Cardiac muscle cell (in vitro differentiated cells and primary cell): ENCODE measurements around the gene PLXNA2. TPM values are rescaled to one million over a fixed set of nuclear protein-coding genes. Genes with fewer than 3 reads are reported as not detected.

Experiments used
- DNase-seq, 2 donors: peaks; one replicate each; pipeline versions ENCODE4 v3.0.0 to v3.0.0-alpha.2; 2010 to 2017; ENCODE audit warnings: low read depth in 1 of 2, low spot score in 1 of 2
- H3K27ac ChIP-seq: fragments of 200-600 bp; sonication (generic); 2 replicates; pipeline ENCODE4 v1.5.1; 2016
- H3K27me3 ChIP-seq: fragments of 200-600 bp; sonication (generic); 2 replicates; pipeline ENCODE4 v1.6.0; 2016; ENCODE audit warnings: control low read depth
- H3K36me3 ChIP-seq: fragments of 200-600 bp; sonication (generic); 2 replicates; pipeline ENCODE4 v1.5.1; 2016; ENCODE audit warnings: control low read depth
- H3K4me1 ChIP-seq: fragments of 200-600 bp; sonication (generic); 2 replicates; pipeline ENCODE4 v1.8.1; 2017; ENCODE audit warnings: low read depth, mild to moderate bottlenecking, mixed run types
- H3K4me3 ChIP-seq: fragments of 200-600 bp; sonication (generic); 2 replicates; pipeline ENCODE4 v1.5.1; 2016; ENCODE audit warnings: mild to moderate bottlenecking
- H3K9me3 ChIP-seq: fragments of 200-600 bp; sonication (generic); 2 replicates; pipeline ENCODE4 v1.5.1; 2017; ENCODE audit warnings: low read depth, mild to moderate bottlenecking, control low read depth
- polyA plus RNA-seq: library from polyadenylated mRNA; unstranded; fragments of >200 nt; fragmentation: Nextera tagmentation; extraction: Ambion mirVana; gene quantifications from 2 replicates; pipeline ENCODE4 v1.2.1, GENCODE V29; 2016
- total RNA-seq: library from RNA; depleted of rRNA; stranded (reverse); fragments of >200 nt; gene quantifications from 2 replicates; pipeline ENCODE4 v1.2.3, GENCODE V29; 2016
- TF ChIP-seq, protein P1 (sequence below): IDR thresholded peaks from 2 replicates; pipeline ENCODE4 v1.5.1; 2012; ENCODE audit warnings: low read depth, mild to moderate bottlenecking, low read length

The PLXNA2 gene
- total and polyA plus RNA-seq, 2 experiments from 2014 or later: 23.2 to 55.3 TPM

DNA sequence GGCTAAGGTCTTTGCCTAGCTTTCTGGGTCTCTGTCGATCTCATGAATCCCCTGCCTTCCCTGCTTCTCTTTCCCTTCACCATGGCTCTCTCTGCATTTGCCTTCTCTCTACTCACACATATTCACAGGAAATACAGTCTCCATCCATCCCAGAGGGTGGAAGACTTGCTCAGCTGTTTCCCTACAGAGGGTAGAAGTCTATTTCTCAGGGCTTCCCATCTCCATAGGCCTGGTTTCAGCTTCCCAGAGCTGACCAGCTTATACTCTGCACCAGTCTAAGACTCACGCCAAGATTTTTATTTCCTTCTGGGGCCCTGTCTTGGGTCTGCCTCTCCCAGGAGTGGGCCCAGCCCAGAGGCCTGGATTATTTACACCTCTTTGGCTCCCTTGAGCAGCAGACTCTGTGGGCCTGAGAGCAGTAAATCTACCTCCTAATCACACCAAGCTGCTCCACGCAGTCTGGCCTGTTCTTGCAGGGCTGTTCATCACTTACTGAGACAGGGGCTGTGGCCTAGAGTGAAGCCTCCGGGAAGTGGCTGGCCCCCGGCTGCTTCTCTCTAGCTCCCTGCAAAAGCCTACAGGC lies 102.5 kb downstream of the PLXNA2 start:
- H3K36me3 ChIP-seq: peaks cover 3% of the 10 kb centered on the region
- H3K4me1 ChIP-seq: no peaks in the 10 kb centered on the region
- no peaks in the 10 kb centered on the region for H3K9me3 ChIP-seq
- H3K27ac ChIP-seq: no peak overlapping the region
- H3K4me3 ChIP-seq: no peak overlapping the region
- TF ChIP-seq, protein P1, sequence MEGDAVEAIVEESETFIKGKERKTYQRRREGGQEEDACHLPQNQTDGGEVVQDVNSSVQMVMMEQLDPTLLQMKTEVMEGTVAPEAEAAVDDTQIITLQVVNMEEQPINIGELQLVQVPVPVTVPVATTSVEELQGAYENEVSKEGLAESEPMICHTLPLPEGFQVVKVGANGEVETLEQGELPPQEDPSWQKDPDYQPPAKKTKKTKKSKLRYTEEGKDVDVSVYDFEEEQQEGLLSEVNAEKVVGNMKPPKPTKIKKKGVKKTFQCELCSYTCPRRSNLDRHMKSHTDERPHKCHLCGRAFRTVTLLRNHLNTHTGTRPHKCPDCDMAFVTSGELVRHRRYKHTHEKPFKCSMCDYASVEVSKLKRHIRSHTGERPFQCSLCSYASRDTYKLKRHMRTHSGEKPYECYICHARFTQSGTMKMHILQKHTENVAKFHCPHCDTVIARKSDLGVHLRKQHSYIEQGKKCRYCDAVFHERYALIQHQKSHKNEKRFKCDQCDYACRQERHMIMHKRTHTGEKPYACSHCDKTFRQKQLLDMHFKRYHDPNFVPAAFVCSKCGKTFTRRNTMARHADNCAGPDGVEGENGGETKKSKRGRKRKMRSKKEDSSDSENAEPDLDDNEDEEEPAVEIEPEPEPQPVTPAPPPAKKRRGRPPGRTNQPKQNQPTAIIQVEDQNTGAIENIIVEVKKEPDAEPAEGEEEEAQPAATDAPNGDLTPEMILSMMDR: no peak
- no peaks in the 10 kb centered on the region for H3K27me3 ChIP-seq
- no peak for DNase-seq

DNA sequence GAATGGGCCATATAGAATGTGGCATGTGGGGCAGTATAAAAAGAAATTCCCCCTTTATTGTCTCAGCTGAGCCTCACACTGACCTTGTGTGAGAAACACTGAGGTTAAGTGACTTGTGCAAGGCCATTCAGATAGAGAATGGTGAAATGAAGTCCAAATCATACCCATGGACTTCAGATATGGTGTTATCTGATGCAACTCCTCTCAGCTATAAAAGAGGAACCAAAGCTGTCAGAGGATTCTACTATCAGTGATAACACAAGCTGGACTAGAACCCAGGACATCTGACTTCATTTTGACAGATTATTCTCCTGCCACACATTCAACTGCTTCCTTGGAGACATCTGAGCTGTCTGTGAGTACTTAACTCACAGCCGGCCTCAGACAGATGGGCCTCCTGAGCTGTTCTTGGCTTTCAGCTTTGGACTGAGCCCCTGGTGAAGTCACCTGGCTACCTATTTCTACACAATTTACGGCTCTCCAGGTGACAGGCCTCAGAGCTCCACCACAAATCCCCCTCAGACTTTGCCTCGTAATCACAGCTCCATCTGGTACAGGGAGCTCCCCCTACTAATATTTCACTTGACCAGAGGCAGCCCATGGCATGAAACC lies 104.6 kb downstream of the PLXNA2 start:
- Histone ChIP-seq H3K36me3 (peaks cover 3% of the 10 kb centered on the region), H3K9me3 (no peaks in the 10 kb centered on the region), H3K27me3 (no peaks in the 10 kb centered on the region), H3K4me1 (peaks cover 11% of the 10 kb centered on the region), H3K4me3 (no peak overlapping the region), H3K27ac (no peak overlapping the region)
- TF ChIP-seq, protein P1: no peak
- DNase-seq: no peak

DNA sequence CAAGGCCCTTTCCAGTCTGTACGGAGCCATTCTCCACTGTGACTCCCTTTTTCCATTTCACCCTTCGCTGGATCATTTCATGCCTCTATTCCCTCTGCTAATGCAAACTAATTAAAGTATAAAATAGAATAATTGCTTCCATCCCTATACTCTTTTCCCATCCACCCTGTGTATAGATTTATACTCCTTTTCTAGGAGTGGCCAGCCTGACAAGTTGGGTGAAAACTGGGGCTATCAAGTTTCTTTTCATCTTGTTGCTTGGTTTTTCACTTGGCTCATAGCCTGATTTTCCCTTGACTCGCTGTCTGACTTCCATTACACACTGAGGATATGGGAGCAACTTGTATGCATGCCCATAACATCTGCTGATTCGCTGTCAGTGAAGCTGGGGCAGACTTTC lies 107.0 kb downstream of the PLXNA2 start:
- no peak overlapping the region for H3K27ac ChIP-seq
- DNase-seq: peak in 1 of 2 donors; percentile 27
- peaks cover 15% of the 10 kb centered on the region for H3K4me1 ChIP-seq
- H3K4me3 ChIP-seq: no peak overlapping the region
- TF ChIP-seq, protein P1: no peak
- H3K36me3 ChIP-seq: peaks cover 3% of the 10 kb centered on the region
- no peaks in the 10 kb centered on the region for H3K9me3 ChIP-seq
- H3K27me3 ChIP-seq: no peaks in the 10 kb centered on the region

DNA sequence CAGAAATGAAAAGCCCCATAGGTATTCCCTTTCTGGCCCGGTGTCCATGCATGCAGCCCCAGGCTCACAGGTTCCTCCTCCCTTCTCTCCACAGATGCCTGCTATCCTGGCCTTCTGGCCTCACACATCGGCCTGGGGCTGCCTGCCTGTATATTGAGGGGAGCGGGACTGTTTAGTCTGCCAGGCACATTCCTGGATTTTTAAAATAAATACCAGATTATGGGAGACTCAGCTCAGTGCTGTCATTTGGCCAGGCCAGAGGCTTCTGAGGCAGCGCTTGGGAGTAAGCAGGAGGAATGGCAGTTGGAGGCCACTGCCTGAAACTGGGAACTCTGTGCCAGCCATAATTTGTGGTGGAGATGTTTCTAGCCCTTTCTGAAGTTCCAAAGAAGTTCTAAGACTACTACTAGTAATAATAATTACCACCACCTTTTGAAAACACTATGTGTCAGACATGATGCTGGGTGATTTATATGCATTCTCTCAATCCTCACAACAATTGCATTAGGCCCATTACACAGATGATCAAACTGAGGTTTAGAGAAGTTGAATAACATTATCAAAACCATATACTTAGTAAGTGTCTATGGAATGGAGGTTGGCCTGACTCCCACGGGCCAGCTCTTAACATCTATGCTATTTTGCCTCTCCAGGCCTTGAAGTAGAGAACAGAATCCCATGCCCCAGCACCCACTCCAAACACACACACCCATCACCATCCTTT lies 107.6 kb downstream of the PLXNA2 start:
- H3K4me3 ChIP-seq: no peak overlapping the region
- H3K27ac ChIP-seq: no peak overlapping the region
- no peaks in the 10 kb centered on the region for H3K27me3 ChIP-seq
- H3K4me1 ChIP-seq: peaks cover 20% of the 10 kb centered on the region
- TF ChIP-seq, protein P1: no peak
- no peak for DNase-seq
- H3K36me3 ChIP-seq: peaks cover 3% of the 10 kb centered on the region
- H3K9me3 ChIP-seq: no peaks in the 10 kb centered on the region

DNA sequence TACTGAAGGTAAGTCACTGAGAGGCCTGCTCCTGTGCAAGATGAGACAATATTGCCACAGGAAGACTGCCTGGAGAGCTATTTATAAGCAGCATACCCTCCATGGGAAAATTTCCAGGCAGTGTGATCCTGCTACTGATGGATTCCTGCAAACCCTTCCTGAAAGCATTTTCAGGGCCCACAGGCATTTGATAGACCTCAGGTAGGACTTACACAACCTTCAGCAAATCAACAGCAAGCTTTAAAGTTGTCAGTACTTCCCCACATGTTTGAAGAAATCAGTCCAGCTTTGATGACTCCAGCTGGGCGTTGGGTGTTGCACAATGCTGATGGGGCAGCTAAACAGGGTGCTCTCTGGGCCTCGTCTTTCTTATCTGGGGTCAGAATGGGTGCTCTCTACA lies 108.8 kb downstream of the PLXNA2 start:
- no peaks in the 10 kb centered on the region for H3K27me3 ChIP-seq
- no peak overlapping the region for H3K4me3 ChIP-seq
- H3K27ac ChIP-seq: no peak overlapping the region
- no peaks in the 10 kb centered on the region for H3K36me3 ChIP-seq
- peak; percentile 29 to 50 for DNase-seq
- H3K4me1 ChIP-seq: peaks cover 20% of the 10 kb centered on the region
- no peaks in the 10 kb centered on the region for H3K9me3 ChIP-seq
- TF ChIP-seq, protein P1: no peak
